ENCODE results near the gene TMEM221.

The TMEM221 gene

GRCh38 chr19:17389288-17389687 lies 59.2 kb downstream of the TMEM221 start:
- Histone ChIP-seq H3K4me1 (ENCODE audit: control insufficient read depth, insufficient read depth, low read length) (peaks cover 3% of the 10 kb centered on the region; the same call in 1 of the 2 replicates), H3K27ac (ENCODE audit: extremely low read depth, low read depth, low read length) (no peak overlapping the region), H3K36me3 (ENCODE audit: control insufficient read depth in 2 of 2, insufficient read depth in 1 of 2, low read length in 2 of 2) (no peaks in the 10 kb centered on the region), H3K9me3 (ENCODE audit: control insufficient read depth, insufficient read depth, low read depth, low read length) (no peaks in the 10 kb centered on the region), H3K4me3 (ENCODE audit: low read depth, low read length) (no peak overlapping the region)
- no peak for TF ChIP-seq FEZF1 (tag by site-specific recombination; IDR thresholded peaks at IDR 0.05)
- no peak for TF ChIP-seq ZNF624 (tag by site-specific recombination; IDR thresholded peaks at IDR 0.05)
- TF ChIP-seq ZNF335 (tag by site-specific recombination; conservative IDR thresholded peaks at IDR 0.05) = no peak
- TF ChIP-seq PRDM1 (tag by site-specific recombination; IDR thresholded peaks at IDR 0.05) = no peak
- TF ChIP-seq ZNF776 (tag by site-specific recombination; IDR thresholded peaks at IDR 0.05; ENCODE audit: borderline replicate concordance) = no peak
- TF ChIP-seq, protein P1, sequence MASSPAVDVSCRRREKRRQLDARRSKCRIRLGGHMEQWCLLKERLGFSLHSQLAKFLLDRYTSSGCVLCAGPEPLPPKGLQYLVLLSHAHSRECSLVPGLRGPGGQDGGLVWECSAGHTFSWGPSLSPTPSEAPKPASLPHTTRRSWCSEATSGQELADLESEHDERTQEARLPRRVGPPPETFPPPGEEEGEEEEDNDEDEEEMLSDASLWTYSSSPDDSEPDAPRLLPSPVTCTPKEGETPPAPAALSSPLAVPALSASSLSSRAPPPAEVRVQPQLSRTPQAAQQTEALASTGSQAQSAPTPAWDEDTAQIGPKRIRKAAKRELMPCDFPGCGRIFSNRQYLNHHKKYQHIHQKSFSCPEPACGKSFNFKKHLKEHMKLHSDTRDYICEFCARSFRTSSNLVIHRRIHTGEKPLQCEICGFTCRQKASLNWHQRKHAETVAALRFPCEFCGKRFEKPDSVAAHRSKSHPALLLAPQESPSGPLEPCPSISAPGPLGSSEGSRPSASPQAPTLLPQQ (tag by site-specific recombination; IDR thresholded peaks at IDR 0.05) = no peak
- peak; percentile 78 for TF ChIP-seq SETDB1 (IDR thresholded peaks at IDR 0.05; ENCODE audit: insufficient read length, low read length)
- ChIA-PET CTCF (interaction anchor here (0.6 to 3.6 kb wide), 13 partner anchors 9 to 378 kb away, joined by 3 to 15 read pairs (median 6); no protein-coding TSS in a partner anchor), POLR2A (no interaction called here)

GRCh38 chr19:17385878-17386611 lies 62.4 kb downstream of the TMEM221 start:
- Histone ChIP-seq H3K27ac (ENCODE audit: extremely low read depth, low read depth, low read length) (no peak overlapping the region), H3K9me3 (ENCODE audit: control insufficient read depth, insufficient read depth, low read depth, low read length) (no peaks in the 10 kb centered on the region), H3K4me1 (ENCODE audit: control insufficient read depth, insufficient read depth, low read length) (no peaks in the 10 kb centered on the region), H3K36me3 (ENCODE audit: control insufficient read depth in 2 of 2, insufficient read depth in 1 of 2, low read length in 2 of 2) (no peaks in the 10 kb centered on the region), H3K4me3 (ENCODE audit: low read depth, low read length) (no peak overlapping the region)
- CTCF ChIA-PET = interaction anchor here (0.6 to 2.3 kb wide), 36 partner anchors 8 to 685 kb away, joined by 3 to 17 read pairs (median 4); partner anchors contain the start of gene MRPL34
- POLR2A ChIA-PET = interaction anchor here (0.5 to 0.6 kb wide), 2 partner anchors 26 to 473 kb away, joined by 4 to 5 read pairs; no protein-coding TSS in a partner anchor
- no peak for TF ChIP-seq ZNF24 (tag by site-specific recombination; IDR thresholded peaks at IDR 0.05)
- no peak for TF ChIP-seq ZNF341 (tag by site-specific recombination; IDR thresholded peaks at IDR 0.05; ENCODE audit: low read depth)
- no peak for TF ChIP-seq SP2 (tag by site-specific recombination; IDR thresholded peaks at IDR 0.05)
- TF ChIP-seq ZNF404 (tag by site-specific recombination; IDR thresholded peaks at IDR 0.05) = no peak
- TF ChIP-seq ZNF513 (tag by site-specific recombination; IDR thresholded peaks at IDR 0.05) = no peak
- TF ChIP-seq ZNF654 (tag by site-specific recombination; IDR thresholded peaks at IDR 0.05; ENCODE audit: low read depth) = peak; percentile 66
- TF ChIP-seq ZFP69B (tag by site-specific recombination; IDR thresholded peaks at IDR 0.05) = no peak
- TF ChIP-seq ZNF747 (tag by site-specific recombination; IDR thresholded peaks at IDR 0.05) = no peak
- TF ChIP-seq ZSCAN30 (tag by site-specific recombination; IDR thresholded peaks at IDR 0.05) = 0 out of 2 replicates have a peak, but pooled peaks have one; percentile 31
- TF ChIP-seq, protein P2, sequence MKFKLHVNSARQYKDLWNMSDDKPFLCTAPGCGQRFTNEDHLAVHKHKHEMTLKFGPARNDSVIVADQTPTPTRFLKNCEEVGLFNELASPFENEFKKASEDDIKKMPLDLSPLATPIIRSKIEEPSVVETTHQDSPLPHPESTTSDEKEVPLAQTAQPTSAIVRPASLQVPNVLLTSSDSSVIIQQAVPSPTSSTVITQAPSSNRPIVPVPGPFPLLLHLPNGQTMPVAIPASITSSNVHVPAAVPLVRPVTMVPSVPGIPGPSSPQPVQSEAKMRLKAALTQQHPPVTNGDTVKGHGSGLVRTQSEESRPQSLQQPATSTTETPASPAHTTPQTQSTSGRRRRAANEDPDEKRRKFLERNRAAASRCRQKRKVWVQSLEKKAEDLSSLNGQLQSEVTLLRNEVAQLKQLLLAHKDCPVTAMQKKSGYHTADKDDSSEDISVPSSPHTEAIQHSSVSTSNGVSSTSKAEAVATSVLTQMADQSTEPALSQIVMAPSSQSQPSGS (tag by site-specific recombination; IDR thresholded peaks at IDR 0.05; ENCODE audit: low read depth) = no peak
- TF ChIP-seq ZNF366 (tag by site-specific recombination; conservative IDR thresholded peaks at IDR 0.05) = no peak
- TF ChIP-seq, protein P3, sequence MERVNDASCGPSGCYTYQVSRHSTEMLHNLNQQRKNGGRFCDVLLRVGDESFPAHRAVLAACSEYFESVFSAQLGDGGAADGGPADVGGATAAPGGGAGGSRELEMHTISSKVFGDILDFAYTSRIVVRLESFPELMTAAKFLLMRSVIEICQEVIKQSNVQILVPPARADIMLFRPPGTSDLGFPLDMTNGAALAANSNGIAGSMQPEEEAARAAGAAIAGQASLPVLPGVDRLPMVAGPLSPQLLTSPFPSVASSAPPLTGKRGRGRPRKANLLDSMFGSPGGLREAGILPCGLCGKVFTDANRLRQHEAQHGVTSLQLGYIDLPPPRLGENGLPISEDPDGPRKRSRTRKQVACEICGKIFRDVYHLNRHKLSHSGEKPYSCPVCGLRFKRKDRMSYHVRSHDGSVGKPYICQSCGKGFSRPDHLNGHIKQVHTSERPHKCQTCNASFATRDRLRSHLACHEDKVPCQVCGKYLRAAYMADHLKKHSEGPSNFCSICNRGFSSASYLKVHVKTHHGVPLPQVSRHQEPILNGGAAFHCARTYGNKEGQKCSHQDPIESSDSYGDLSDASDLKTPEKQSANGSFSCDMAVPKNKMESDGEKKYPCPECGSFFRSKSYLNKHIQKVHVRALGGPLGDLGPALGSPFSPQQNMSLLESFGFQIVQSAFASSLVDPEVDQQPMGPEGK (tag by site-specific recombination; IDR thresholded peaks at IDR 0.05) = 0 out of 2 replicates have a peak, but pooled peaks have one; percentile 20
- TF ChIP-seq INSM2 (tag by site-specific recombination; IDR thresholded peaks at IDR 0.05) = no peak
- no peak for TF ChIP-seq RBAK (tag by site-specific recombination; IDR thresholded peaks at IDR 0.05)
- no peak for TF ChIP-seq ZNF792 (tag by site-specific recombination; IDR thresholded peaks at IDR 0.05)
- TF ChIP-seq ZNF2 (tag by site-specific recombination; IDR thresholded peaks at IDR 0.05) = no peak; the same call in 1 of the 2 replicates
- TF ChIP-seq MEIS1 (CRISPR knock-in tag; IDR thresholded peaks at IDR 0.05; ENCODE audit: borderline replicate concordance) = no peak
- no peak for TF ChIP-seq ZBTB1 (tag by site-specific recombination; IDR thresholded peaks at IDR 0.05)
- TF ChIP-seq REPIN1 (tag by site-specific recombination; IDR thresholded peaks at IDR 0.05; ENCODE audit: low read depth) = no peak
- TF ChIP-seq ZNF560 (tag by site-specific recombination; IDR thresholded peaks at IDR 0.05; ENCODE audit: borderline replicate concordance) = no peak

All from HEK293 (cell line).